GM12801 (cell line): ENCODE measurements around the gene CD101.

Experiments used
- TF ChIP-seq, protein P1 (sequence below): IDR thresholded peaks from one replicate; pipeline ENCODE4 v1.5.1; 2011; ENCODE audit warnings: control low read depth; ENCODE audit not compliant: insufficient read length; ENCODE audit errors: extremely low read depth

CD101 gene

DNA sequence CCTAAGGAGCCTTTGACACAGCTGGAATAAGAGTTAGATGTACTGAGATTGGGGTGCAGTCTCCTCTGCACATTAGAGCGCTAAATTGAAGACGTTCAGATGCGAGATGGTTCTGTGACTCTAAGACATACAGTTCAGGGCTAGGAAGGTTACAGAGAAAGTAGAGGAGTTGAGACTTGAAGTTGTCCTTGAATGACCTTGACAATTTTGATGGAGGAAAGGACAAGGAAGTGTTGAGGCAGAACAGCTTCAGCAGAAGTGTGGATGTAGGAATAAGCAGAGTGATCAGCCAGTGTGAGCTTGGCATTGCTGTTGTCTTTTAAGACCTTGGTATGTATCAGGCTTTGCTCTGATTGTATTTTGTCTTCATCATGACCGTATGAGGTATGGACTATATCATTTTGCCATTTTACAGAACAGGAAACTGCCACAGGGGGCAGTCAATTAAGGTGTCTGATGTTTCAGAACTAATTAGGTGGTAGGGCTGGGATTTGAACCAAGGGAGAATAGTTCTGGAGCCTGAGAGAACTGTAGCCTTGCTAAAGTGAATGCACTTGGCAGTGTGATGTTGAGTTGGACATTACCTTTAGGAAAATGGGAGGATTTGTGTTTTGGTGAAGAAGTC is 67.8 kb downstream of the CD101 start:
- TF ChIP-seq, protein P1, sequence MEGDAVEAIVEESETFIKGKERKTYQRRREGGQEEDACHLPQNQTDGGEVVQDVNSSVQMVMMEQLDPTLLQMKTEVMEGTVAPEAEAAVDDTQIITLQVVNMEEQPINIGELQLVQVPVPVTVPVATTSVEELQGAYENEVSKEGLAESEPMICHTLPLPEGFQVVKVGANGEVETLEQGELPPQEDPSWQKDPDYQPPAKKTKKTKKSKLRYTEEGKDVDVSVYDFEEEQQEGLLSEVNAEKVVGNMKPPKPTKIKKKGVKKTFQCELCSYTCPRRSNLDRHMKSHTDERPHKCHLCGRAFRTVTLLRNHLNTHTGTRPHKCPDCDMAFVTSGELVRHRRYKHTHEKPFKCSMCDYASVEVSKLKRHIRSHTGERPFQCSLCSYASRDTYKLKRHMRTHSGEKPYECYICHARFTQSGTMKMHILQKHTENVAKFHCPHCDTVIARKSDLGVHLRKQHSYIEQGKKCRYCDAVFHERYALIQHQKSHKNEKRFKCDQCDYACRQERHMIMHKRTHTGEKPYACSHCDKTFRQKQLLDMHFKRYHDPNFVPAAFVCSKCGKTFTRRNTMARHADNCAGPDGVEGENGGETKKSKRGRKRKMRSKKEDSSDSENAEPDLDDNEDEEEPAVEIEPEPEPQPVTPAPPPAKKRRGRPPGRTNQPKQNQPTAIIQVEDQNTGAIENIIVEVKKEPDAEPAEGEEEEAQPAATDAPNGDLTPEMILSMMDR, result no peak

DNA sequence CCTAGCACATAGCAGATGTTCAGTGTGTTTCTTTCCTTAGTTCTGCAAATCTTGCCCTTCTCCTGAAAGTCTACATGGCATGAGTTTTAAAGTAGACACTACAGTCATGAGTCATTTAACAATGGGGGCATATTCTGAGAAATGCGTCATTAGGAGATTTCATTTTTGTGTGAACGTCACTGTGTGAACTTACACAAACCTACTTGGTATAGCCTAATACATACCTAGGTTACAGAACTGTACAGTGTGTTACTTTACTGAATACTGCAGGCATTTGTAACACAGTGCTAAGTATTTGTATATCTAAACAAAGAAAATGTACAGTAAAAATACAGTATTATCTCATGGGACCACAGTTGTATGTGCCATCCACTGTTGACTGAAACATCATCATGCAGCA is 68.6 kb downstream of the CD101 start:
- TF ChIP-seq, protein P1, result no peak

DNA sequence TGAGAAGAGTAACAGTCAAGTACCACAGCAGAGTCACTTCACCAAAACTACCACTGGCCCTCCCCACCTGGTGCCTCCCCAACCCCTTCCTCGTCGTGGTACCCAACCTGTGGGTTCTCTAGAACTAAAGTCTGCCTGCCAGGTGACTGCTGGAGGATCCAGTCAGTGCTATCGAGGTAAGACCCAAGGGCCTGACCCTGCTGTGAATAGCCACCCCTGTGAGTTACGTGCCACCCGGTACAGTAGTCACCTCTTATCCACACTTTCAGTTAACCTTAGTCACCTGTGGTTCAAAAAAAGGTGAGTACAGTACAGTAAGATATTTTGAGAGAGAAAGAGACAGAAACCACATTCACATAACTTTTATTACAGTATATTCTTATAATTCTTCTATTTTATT is 75.1 kb downstream of the CD101 start:
- TF ChIP-seq, protein P1, result no peak

DNA sequence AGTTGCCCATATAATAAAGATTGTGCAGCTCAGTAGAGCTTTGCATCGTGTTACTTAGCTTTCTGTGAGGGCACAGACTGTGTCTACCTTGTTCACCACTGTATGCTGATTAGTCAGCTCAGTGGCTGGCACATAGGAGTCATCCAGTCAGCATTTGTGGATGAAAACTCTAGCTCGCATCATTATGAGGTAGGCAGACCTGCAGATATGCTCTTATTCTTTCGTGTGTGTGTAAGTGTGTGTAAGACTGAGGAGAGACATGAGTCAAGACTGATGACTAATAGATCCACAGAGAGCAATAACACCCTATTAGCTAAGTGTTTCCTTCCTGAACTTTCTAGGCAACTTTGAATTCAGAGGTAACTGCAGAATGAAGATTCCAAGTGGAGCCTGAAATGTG is 75.7 kb downstream of the CD101 start:
- TF ChIP-seq, protein P1, result no peak

DNA sequence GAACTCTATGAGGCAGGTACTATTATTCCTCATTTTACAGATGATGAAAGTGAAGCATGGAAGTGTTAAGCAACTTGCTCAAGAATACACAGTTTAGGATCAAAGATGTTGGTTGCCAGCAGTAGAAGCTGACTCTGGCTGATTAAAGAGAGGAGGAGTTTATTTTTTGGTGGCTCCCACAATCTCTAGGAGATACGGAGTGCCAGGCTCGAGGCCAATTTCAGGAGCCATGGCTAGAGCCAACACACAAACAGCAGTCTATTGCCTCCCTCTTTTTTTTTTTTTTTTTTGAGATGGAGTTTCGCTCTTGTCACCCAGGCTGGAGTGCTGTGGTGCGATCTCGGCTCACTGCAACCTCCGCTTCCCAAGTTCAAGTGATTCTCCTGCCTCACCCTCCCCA is 78.2 kb downstream of the CD101 start:
- TF ChIP-seq, protein P1, result no peak

DNA sequence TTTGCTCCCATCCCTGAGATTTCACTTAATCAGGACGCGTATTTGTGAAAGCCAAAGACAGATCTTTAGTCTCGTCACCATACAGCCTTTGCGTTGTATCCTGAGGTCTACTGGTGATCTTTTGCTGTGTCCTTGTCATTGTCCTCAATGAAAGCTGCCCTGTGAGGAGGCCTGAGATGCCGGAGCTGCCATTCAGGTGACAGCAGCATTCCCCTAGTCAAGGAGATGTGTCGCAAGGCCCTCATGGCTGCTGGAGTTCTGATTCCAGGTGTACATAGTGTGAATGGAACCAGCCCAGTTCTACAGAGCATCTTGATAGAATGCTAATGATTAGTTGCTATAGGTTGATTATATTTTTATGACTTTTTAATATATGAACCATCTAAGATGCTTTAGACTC is 82.7 kb downstream of the CD101 start:
- TF ChIP-seq, protein P1, result no peak
